GM19043 (cell line): Measurements from ENCODE around the gene PRDM16.

Experiments
- ATAC-seq: cut with Tn5 transposase; IDR thresholded peaks from one replicate; pipeline ENCODE4 v1.9.1; 2021; ENCODE audit warnings: low read depth; ENCODE audit not compliant: unreplicated experiment

Gene PRDM16

GRCh38 chr1:3249231-3249630, 180.2 kb downstream of the PRDM16 start:
- ATAC-seq = no peak

GRCh38 chr1:3249631-3250501, 180.9 kb downstream of the PRDM16 start:
- no peak for ATAC-seq

- no peak for ATAC-seq
Observed at GRCh38 chr1:3250624-3251023, 181.6 kb downstream of the PRDM16 start.

- ATAC-seq = no peak
Observed at GRCh38 chr1:3251099-3251806, 182.2 kb downstream of the PRDM16 start.

- ATAC-seq = no peak
Observed at GRCh38 chr1:3251807-3252428, 182.9 kb downstream of the PRDM16 start.

- ATAC-seq = no peak
Observed at GRCh38 chr1:3255680-3256079, 186.7 kb downstream of the PRDM16 start.

GRCh38 chr1:3257788-3258187, 188.8 kb downstream of the PRDM16 start:
- ATAC-seq = no peak

GRCh38 chr1:3258386-3259003, 189.5 kb downstream of the PRDM16 start:
- no peak for ATAC-seq

GRCh38 chr1:3259020-3259419, 190.0 kb downstream of the PRDM16 start:
- no peak for ATAC-seq

GRCh38 chr1:3261007-3261968, 192.3 kb downstream of the PRDM16 start:
- no peak for ATAC-seq

GRCh38 chr1:3261969-3262579, 193.1 kb downstream of the PRDM16 start:
- no peak for ATAC-seq

- ATAC-seq = no peak
Observed at GRCh38 chr1:3262681-3263286, 193.8 kb downstream of the PRDM16 start.

- ATAC-seq = no peak
Observed at GRCh38 chr1:3263790-3264189, 194.8 kb downstream of the PRDM16 start.

- no peak for ATAC-seq
Observed at GRCh38 chr1:3264456-3264855, 195.5 kb downstream of the PRDM16 start.

GRCh38 chr1:3265835-3266805, 197.1 kb downstream of the PRDM16 start:
- ATAC-seq = no peak

GRCh38 chr1:3266870-3267549, 198.0 kb downstream of the PRDM16 start:
- ATAC-seq = no peak

- ATAC-seq = no peak
Observed at GRCh38 chr1:3267550-3268270, 198.7 kb downstream of the PRDM16 start.
